CMK (cell line): ENCODE data around the gene AICDA.
"Not testable (repeated sequence)": the region's sequence is repeated elsewhere in the genome, so short reads cannot be mapped to it uniquely, and the experiment has no call there.

ENCODE experiments used
- DNase-seq: peaks from one replicate; pipeline ENCODE4 v3.0.0-alpha.2; 2010; ENCODE audit warnings: low read depth

The AICDA gene

DNA sequence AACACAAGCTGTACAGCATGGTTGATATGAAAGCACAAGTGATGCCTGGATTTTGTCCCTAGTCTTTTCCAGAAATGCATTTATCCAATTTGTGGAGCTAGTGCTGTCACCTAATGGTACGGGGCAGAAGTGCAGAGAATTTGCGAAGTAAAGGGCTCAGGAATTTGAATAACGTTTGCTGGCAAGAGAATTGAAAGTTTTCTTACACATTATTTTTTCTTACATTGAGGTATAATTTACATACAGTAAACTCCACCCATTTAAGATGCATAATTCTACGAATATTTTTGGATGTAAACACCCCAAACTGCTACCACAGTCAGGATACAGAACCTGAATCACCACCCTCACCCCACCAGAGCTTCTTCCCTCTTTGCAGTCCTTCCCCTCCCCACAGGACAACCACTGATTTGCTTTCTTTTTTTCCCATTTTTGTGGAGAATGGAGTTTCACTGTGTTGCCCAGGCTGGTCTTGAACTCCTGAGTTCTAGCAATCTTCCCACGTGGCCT, 3.5 kb downstream of the AICDA start:
- DNase-seq = no peak

GRCh38 chr12:8606890-8607289, 5.8 kb downstream of the AICDA start:
- no peak for DNase-seq

GRCh38 chr12:8605057-8605456, 7.6 kb downstream of the AICDA start:
- DNase-seq = no peak

GRCh38 chr12:8603856-8604255, 8.8 kb downstream of the AICDA start:
- DNase-seq = no peak

- no peak for DNase-seq
These were observed 9.4 kb downstream of the AICDA start for GRCh38 chr12:8603286-8603685.

- DNase-seq = no peak
These were observed 16.1 kb downstream of the AICDA start for GRCh38 chr12:8596561-8596960.

- DNase-seq = no peak
These were observed 18.6 kb downstream of the AICDA start for GRCh38 chr12:8594072-8594471.

- DNase-seq = no peak
These were observed 19.4 kb downstream of the AICDA start for GRCh38 chr12:8593246-8593645.

- no peak for DNase-seq
These were observed 21.7 kb downstream of the AICDA start for GRCh38 chr12:8590842-8591545.

GRCh38 chr12:8589679-8590078, 23.0 kb downstream of the AICDA start:
- no peak for DNase-seq

DNA sequence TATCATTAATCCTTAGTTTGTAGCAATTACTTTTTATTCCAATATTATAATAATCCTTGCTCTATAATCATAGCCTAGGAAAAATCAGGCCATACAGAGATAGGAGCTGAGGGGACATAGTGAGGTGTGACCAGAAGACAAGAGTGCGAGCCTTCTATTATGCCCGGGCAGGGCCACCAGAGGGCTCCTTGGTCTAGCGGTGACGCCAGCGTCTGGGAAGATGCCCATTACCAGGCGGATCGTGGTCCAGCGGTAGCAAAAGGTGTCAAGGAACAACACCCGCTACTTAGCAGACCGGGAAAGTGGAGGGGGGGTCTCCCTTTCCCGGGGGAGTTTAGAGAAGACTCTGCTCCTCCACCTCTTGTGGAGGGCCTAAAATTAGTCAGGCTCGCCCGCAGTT, 28.2 kb downstream of the AICDA start:
- not testable (repeated sequence) for DNase-seq

GRCh38 chr12:8584004-8584403, 28.7 kb downstream of the AICDA start:
- no peak for DNase-seq

DNA sequence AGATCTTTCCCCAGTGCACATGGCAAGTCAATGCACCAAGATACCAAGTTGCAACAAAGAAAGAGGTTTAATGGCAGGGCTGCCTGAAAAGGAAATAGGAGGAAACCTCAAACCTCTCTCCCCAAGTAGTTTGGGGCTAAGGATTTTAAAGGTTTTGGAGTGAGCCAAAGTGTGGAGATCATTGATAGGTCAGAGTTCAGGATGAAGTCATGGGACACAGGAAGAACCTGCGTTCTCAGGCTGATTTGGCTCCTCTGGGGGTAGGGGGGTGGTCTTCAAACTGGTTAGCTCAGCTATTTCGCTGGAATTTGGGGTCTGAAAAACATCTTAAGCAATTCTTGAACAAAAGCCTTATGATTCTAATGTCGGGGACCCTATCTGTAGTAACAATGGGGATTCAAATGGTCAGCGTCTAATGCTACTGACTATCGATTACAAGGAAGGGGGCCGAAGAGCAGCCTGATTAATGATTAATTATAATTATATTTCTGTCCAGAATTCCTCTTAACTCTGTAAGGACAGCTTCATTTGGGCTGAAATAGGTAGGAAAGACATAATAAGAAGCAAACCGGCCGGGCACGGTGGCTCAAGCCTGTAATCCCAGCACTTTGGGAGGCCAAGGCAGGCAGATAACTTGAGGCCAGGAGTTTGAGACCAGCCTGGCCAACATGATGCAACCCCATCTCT, 31.4 kb downstream of the AICDA start:
- DNase-seq = no peak

GRCh38 chr12:8577879-8578278, 34.8 kb downstream of the AICDA start:
- DNase-seq = no peak

GRCh38 chr12:8572507-8572906, 40.2 kb downstream of the AICDA start:
- no peak for DNase-seq

DNA sequence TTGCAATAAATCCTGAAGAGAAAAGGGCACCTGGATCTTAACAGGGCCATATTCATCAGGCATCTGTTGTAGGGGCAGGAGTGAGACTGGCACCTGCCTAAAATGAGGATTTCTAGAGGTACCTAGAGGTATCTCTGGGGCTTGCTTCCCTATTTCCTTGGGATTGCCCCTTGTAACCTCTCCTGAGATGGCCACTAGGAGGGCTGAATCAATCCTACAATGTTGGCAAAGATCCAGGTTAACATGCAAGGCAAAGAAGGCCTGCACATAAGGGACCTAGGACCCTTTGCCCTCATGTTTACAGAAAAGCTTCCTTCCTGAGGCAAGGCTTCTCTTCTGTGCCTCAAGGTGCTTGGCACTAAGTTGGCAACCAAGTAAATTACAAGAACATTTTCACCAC, 46.1 kb downstream of the AICDA start:
- no peak for DNase-seq

- not testable (repeated sequence) for DNase-seq
These were observed 46.6 kb downstream of the AICDA start for GRCh38 chr12:8566052-8566451.

DNA sequence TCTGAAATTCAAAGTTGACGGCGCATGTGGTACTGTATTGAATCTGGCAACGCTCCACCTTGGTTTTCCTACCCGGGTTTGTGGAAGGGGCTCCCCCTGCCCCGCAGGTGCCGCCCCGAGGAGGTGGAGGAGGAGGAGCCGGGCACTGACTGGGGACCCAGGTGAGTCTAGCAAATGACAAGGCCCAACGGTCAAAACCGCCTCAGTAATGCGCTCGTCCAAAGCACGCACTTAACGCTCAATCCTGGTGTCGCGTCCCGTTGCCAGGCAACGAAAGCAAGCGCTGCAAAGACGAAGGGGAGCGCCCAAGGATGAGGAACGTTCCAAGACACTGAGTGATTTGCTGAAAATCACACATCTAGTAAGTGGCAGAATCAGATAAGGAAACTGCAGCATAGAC, 48.0 kb downstream of the AICDA start:
- no peak for DNase-seq

DNA sequence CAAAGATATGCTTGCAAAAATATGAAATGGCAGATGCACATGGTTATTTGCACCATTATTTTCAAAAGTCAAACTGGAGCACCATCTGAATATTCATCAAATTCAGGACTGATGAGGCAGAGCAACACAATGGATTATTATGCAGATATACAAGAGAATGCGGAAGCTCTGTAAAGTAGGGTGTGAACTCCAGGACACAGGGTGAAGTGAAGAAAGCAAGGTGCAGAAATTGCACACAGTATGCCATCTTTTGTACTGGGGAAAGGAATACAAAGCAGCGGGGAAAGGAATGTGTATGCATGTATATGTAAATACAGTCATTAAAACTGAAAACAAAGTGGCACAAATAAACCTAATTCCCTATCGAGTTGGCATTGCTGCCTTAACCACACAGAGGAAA, 49.3 kb downstream of the AICDA start:
- DNase-seq = no peak

GRCh38 chr12:8562310-8562709, 50.3 kb downstream of the AICDA start:
- no peak for DNase-seq

- DNase-seq = no peak
These were observed 51.6 kb downstream of the AICDA start for GRCh38 chr12:8561011-8561410.

DNA sequence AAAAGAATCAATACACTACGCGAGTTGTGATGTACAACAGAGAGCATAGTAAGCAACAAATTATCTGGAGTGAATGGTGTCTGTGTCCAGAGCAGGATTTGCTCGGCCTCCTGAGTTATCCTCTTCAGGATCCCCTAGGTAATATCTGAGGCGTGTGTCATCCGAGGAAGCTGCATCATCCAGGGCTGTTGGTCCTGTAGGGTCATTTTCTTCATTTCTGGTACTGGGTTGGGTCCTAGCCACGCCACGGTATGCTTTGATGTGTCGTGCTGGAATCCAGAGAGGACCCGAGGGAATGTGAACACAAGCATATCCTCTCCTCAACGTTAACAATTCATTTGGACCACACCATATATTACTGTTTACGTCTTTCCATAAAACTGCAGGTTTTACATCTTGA, 53.0 kb downstream of the AICDA start:
- no peak for DNase-seq

GRCh38 chr12:8556531-8557097, 56.0 kb downstream of the AICDA start:
- DNase-seq = no peak
